Measurements from ENCODE around the gene TOR2A. TPM values are rescaled to one million over a fixed set of nuclear protein-coding genes. Genes with fewer than 3 reads are reported as not detected.

The TOR2A gene
- total and polyA plus RNA-seq, 2 of the 8 experiments (the other 6 are each of a cell fraction or from before 2014, with no cell fraction given) = 18.7 to 24.9 TPM

DNA sequence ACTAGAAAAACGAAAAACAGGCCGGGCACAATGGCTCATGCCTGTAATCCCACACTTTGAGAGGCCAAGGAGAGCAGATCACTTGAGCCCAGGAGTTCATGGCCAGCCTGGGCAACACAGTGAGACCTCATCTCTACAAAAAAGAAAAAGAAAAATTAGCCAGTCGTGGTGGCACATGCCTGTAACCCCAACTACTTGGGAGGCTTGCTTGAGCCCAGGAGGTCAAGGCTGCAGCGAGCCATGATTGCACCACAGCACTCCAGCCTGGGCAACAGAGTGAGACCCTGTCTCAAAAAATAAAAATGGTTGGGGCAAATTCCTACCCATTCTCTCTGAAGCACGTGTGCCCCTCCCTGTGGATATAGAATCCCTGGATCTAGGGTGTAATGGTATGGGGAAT, 36.7 kb downstream of the TOR2A start (continued):
- TF ChIP-seq, protein P1, sequence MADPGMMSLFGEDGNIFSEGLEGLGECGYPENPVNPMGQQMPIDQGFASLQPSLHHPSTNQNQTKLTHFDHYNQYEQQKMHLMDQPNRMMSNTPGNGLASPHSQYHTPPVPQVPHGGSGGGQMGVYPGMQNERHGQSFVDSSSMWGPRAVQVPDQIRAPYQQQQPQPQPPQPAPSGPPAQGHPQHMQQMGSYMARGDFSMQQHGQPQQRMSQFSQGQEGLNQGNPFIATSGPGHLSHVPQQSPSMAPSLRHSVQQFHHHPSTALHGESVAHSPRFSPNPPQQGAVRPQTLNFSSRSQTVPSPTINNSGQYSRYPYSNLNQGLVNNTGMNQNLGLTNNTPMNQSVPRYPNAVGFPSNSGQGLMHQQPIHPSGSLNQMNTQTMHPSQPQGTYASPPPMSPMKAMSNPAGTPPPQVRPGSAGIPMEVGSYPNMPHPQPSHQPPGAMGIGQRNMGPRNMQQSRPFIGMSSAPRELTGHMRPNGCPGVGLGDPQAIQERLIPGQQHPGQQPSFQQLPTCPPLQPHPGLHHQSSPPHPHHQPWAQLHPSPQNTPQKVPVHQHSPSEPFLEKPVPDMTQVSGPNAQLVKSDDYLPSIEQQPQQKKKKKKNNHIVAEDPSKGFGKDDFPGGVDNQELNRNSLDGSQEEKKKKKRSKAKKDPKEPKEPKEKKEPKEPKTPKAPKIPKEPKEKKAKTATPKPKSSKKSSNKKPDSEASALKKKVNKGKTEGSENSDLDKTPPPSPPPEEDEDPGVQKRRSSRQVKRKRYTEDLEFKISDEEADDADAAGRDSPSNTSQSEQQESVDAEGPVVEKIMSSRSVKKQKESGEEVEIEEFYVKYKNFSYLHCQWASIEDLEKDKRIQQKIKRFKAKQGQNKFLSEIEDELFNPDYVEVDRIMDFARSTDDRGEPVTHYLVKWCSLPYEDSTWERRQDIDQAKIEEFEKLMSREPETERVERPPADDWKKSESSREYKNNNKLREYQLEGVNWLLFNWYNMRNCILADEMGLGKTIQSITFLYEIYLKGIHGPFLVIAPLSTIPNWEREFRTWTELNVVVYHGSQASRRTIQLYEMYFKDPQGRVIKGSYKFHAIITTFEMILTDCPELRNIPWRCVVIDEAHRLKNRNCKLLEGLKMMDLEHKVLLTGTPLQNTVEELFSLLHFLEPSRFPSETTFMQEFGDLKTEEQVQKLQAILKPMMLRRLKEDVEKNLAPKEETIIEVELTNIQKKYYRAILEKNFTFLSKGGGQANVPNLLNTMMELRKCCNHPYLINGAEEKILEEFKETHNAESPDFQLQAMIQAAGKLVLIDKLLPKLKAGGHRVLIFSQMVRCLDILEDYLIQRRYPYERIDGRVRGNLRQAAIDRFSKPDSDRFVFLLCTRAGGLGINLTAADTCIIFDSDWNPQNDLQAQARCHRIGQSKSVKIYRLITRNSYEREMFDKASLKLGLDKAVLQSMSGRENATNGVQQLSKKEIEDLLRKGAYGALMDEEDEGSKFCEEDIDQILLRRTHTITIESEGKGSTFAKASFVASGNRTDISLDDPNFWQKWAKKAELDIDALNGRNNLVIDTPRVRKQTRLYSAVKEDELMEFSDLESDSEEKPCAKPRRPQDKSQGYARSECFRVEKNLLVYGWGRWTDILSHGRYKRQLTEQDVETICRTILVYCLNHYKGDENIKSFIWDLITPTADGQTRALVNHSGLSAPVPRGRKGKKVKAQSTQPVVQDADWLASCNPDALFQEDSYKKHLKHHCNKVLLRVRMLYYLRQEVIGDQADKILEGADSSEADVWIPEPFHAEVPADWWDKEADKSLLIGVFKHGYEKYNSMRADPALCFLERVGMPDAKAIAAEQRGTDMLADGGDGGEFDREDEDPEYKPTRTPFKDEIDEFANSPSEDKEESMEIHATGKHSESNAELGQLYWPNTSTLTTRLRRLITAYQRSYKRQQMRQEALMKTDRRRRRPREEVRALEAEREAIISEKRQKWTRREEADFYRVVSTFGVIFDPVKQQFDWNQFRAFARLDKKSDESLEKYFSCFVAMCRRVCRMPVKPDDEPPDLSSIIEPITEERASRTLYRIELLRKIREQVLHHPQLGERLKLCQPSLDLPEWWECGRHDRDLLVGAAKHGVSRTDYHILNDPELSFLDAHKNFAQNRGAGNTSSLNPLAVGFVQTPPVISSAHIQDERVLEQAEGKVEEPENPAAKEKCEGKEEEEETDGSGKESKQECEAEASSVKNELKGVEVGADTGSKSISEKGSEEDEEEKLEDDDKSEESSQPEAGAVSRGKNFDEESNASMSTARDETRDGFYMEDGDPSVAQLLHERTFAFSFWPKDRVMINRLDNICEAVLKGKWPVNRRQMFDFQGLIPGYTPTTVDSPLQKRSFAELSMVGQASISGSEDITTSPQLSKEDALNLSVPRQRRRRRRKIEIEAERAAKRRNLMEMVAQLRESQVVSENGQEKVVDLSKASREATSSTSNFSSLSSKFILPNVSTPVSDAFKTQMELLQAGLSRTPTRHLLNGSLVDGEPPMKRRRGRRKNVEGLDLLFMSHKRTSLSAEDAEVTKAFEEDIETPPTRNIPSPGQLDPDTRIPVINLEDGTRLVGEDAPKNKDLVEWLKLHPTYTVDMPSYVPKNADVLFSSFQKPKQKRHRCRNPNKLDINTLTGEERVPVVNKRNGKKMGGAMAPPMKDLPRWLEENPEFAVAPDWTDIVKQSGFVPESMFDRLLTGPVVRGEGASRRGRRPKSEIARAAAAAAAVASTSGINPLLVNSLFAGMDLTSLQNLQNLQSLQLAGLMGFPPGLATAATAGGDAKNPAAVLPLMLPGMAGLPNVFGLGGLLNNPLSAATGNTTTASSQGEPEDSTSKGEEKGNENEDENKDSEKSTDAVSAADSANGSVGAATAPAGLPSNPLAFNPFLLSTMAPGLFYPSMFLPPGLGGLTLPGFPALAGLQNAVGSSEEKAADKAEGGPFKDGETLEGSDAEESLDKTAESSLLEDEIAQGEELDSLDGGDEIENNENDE (IDR thresholded peaks at IDR 0.05; ENCODE audit: insufficient replicate concordance, low read length) = no peak
- no peak for TF ChIP-seq YY1 (IDR thresholded peaks at IDR 0.05; ENCODE audit: low read depth, low read length)
- no peak for TF ChIP-seq HDAC2 (IDR thresholded peaks at IDR 0.05; ENCODE audit: borderline replicate concordance in 1 of 2, low read depth in 2 of 2, low read length in 2 of 2)
- TF ChIP-seq RBBP5 (IDR thresholded peaks at IDR 0.05; ENCODE audit: borderline replicate concordance, low read depth, low read length) = no peak
- no peak for TF ChIP-seq SP2 (IDR thresholded peaks at IDR 0.05; ENCODE audit: low read length)
- TF ChIP-seq EZH2 (IDR thresholded peaks at IDR 0.05; ENCODE audit: low read depth, low read length, severe bottlenecking) = no peak
- no peak for TF ChIP-seq SRF (IDR thresholded peaks at IDR 0.05; ENCODE audit: low read depth, low read length)
- no peak for TF ChIP-seq CHD1 (IDR thresholded peaks at IDR 0.05; ENCODE audit: low read depth, low read length)
- TF ChIP-seq CBX8 (IDR thresholded peaks at IDR 0.05; ENCODE audit: borderline replicate concordance, low read depth, low read length) = no peak
- no peak for TF ChIP-seq CREB1 (IDR thresholded peaks at IDR 0.05)
- no peak for TF ChIP-seq NANOG (IDR thresholded peaks at IDR 0.05; ENCODE audit: insufficient read depth, low read depth, low read length, poor library complexity, severe bottlenecking)
- no peak for TF ChIP-seq CEBPB (IDR thresholded peaks at IDR 0.05; ENCODE audit: low read depth, low read length)
- no peak for TF ChIP-seq POLR2A (IDR thresholded peaks at IDR 0.05; ENCODE audit: control extremely low read depth in 1 of 2, low read depth in 2 of 2, low read length in 2 of 2)
